ENCODE measurements around the gene CD99.

Gene CD99

GRCh38 chrX:2676794-2677675 is 14.1 kb upstream of the CD99 start:
- no peak for DNase-seq

GRCh38 chrX:2677764-2678163 is 13.3 kb upstream of the CD99 start:
- no peak for DNase-seq

GRCh38 chrX:2678583-2678982 is 12.5 kb upstream of the CD99 start:
- no peak for DNase-seq

- DNase-seq: no peak
Measured at GRCh38 chrX:2679534-2680485, 11.3 kb upstream of the CD99 start.

GRCh38 chrX:2680486-2681348 is 10.4 kb upstream of the CD99 start:
- DNase-seq: no peak

GRCh38 chrX:2682565-2683177 is 8.4 kb upstream of the CD99 start:
- no peak for DNase-seq

GRCh38 chrX:2684256-2684655 is 6.8 kb upstream of the CD99 start:
- no peak for DNase-seq

- DNase-seq: no peak
Measured at GRCh38 chrX:2685886-2686285, 5.2 kb upstream of the CD99 start.

- DNase-seq: no peak
Measured at GRCh38 chrX:2689773-2690666, 1.1 kb upstream of the CD99 start.

GRCh38 chrX:2691543-2692220 is 587 bp downstream of the CD99 start:
- DNase-seq: no peak

GRCh38 chrX:2692221-2693112 is 1.4 kb downstream of the CD99 start:
- DNase-seq: no peak

- no peak for DNase-seq
Measured at GRCh38 chrX:2693113-2694002, 2.3 kb downstream of the CD99 start.

- no peak for DNase-seq
Measured at GRCh38 chrX:2694914-2695267, 3.8 kb downstream of the CD99 start.

GRCh38 chrX:2696698-2697215 is 5.7 kb downstream of the CD99 start:
- DNase-seq: peak; percentile 36

- DNase-seq: no peak
Measured at GRCh38 chrX:2697306-2697705, 6.2 kb downstream of the CD99 start.

- DNase-seq: no peak
Measured at GRCh38 chrX:2697741-2698299, 6.7 kb downstream of the CD99 start.

GRCh38 chrX:2698604-2699003 is 7.5 kb downstream of the CD99 start:
- no peak for DNase-seq

- DNase-seq: no peak
Measured at GRCh38 chrX:2699959-2700358, 8.9 kb downstream of the CD99 start.
